GM18507 (cell line): Measurements from ENCODE around the gene PROX1.

ENCODE experiments used
- DNase-seq: peaks from one replicate; pipeline ENCODE4 v3.0.0; 2011; ENCODE audit warnings: low read depth; ENCODE audit not compliant: insufficient read length; ENCODE audit errors: extremely low spot score
- FAIRE-seq: peaks from 2 replicates; lab custom pipeline; 2011; peaks lifted over from hg19 to GRCh38; lab: Jason Lieb, UNC

Gene PROX1

GRCh38 chr1:213987927-213988506, at the start of gene PROX1:
Gene PROX1, plus strand, starts transcription at chr1:213987973. Its CDS starts 8,563 bp downstream, at chr1:213996536.
- FAIRE-seq (no peak), DNase-seq (no peak)

- no peak for FAIRE-seq
- DNase-seq: no peak
Observed at GRCh38 chr1:213938776-213939175, 49.0 kb upstream of the PROX1 start.

DNA sequence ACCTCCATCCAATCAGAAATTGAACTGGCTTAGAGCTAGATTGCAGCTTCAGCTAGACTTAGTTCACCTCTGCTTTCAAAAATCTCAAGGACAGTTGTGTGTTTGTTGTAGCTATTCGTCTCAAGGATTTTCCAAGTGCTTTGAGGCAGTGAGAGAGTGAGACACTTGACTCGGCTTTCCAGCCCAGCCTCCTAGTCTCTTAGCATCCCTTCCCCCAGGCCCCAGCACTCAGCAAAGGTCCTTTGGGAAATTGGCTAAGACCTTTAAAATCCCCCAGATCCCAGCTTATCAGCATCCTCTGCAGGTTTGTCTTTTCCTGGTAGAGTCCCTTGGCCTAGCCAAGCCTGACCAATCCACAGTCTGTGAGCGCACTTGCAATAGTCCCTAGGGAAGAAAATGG, 47.9 kb upstream of the PROX1 start:
- FAIRE-seq: no peak
- no peak for DNase-seq

DNA sequence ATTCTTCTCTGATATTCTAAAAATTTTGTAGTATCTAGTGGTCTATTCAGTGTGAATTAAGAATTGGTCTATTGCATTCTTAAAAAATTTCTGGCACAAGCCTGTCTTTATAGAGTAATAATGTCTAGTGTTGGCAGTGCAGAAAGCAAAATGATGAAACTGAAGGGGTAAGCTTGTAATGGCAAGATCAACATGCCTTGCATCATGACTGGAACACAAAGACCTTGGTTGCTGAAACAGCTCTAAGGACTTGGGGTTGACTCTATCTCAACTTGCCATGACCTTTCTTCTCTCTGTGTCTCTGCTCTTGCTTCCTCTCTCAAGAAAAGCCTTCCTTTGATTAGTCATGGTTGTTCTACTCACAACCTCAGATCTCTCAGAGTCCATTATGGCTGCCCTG, 46.8 kb upstream of the PROX1 start:
- DNase-seq (no peak), FAIRE-seq (no peak)

DNA sequence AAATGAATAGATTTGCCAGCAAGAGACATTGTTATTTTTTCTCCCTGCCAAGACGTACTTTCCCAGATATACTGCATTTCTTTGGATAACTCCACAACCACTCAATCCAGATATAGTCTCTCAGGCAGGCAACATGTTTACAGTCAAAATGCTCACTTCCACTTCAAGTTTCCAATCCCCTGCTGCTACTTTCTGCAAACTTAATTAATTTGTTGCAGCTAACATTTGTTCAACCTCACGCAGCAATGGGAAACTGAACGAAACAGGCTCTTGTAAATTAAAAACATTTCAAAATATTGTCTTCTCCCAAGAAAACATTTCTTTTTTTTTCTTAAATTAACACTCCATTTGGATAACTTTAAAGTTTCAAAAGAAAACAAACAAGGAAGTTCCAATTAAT, 45.7 kb upstream of the PROX1 start:
- DNase-seq: no peak
- FAIRE-seq: no peak

- DNase-seq (no peak), FAIRE-seq (no peak)
Observed at GRCh38 chr1:213947200-213947801, 40.5 kb upstream of the PROX1 start.

GRCh38 chr1:213951876-213952275, 35.9 kb upstream of the PROX1 start:
- DNase-seq (no peak), FAIRE-seq (no peak)

GRCh38 chr1:213953806-213954205, 34.0 kb upstream of the PROX1 start:
- no peak for DNase-seq
- no peak for FAIRE-seq

GRCh38 chr1:213956295-213956770, 31.4 kb upstream of the PROX1 start:
- DNase-seq: no peak
- no peak for FAIRE-seq

DNA sequence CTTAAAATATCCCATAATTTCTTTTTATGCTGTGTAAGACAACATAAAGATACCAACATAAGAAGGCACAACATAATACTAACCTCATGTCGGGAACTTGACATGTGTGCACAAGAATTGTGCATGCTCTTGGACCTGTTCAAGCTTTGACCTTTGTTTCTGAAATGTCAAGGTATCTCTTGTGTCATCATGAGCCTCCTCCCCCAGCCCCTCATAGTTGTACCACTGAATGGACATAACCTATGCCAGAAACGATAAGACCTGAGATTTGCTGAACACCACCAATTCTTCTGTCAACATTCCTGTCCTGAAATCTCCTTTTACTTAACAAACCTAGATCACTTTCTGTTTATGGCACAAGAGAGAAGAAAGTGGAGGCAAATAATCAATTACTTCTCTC, 29.4 kb upstream of the PROX1 start:
- FAIRE-seq (no peak), DNase-seq (no peak)

- DNase-seq: no peak
- no peak for FAIRE-seq
Observed at GRCh38 chr1:213960963-213961362, 26.8 kb upstream of the PROX1 start.

- DNase-seq (no peak), FAIRE-seq (no peak)
Observed at GRCh38 chr1:213962508-213962907, 25.3 kb upstream of the PROX1 start.

- FAIRE-seq (no peak), DNase-seq (no peak)
Observed at GRCh38 chr1:213966122-213966521, 21.7 kb upstream of the PROX1 start.

GRCh38 chr1:213968146-213968825, 19.5 kb upstream of the PROX1 start:
- FAIRE-seq (no peak), DNase-seq (no peak)

GRCh38 chr1:213969958-213970555, 17.7 kb upstream of the PROX1 start:
- FAIRE-seq (no peak), DNase-seq (no peak)

GRCh38 chr1:213972141-213972540, 15.6 kb upstream of the PROX1 start:
- DNase-seq (no peak), FAIRE-seq (no peak)

- no peak for FAIRE-seq
Observed at GRCh38 chr1:213973129-213973528, 14.6 kb upstream of the PROX1 start.

DNA sequence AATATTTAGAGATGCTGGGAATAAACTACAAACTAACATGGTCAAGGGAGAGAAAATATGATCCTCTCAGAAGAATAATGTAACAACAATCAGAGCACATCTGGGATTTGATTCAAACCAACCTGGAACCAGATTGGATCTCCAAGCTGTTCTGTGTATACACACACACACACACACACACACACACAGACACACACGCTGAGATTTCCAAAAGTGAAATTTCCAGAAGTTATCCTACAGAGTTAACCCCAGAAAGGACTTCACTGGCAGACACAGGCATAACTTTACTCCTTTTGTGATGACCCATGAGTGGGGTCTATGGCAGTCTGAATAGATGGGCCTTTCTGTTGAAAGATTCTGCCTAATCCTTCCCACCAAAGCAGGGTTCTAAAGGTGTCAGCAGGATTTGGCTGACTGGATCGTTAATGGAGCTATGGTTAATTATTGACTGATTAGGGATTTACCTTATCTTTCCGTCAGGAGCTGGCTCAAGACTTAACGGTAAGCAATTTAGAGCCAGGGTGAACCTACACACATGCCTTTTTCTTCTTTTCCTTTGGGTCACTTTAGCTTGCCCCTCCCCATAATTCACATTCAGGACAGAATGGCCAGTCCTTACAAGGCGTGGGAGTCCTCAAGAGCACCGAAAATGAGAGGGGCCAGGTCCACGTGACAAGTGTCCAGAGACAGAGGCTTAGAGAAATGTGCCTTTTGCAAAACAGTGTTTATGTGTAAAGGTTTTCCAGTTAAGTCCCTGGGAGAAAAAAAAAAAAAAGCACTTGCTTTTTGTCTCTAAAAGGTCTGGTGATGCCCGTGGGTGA, 10.9 kb upstream of the PROX1 start:
- no peak for DNase-seq
- FAIRE-seq: no peak

More at GRCh38 chr1:213973129-213973528, 14.6 kb upstream of the PROX1 start:
- no peak for DNase-seq

DNA sequence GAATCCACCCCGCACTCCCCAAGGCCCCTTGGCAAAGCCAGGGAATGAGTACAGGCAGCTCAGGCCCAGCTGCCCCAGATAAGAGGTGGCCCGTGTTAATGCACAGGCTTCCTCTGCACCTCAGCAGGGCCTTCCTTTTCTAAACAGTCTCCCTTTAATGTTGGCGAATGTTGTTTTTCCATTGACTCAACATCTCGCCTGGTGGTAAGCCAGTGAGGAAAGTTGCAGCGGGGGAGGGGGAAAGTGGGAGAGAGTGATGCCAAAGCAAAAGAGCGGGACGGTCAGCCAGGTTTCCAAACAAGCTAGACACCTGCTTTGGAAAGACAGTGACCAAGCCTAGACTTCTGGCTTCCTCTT, 10.3 kb upstream of the PROX1 start:
- DNase-seq (no peak), FAIRE-seq (no peak)

- FAIRE-seq (no peak), DNase-seq (no peak)
Observed at GRCh38 chr1:213977909-213978308, 9.9 kb upstream of the PROX1 start.
